Activated CD4-positive, alpha-beta memory T cell treated with anti-CD3 and anti-CD28 coated beads, Interleukin-2, amount 10 ng/mL, durations not matched to agents 7 days and 5 days (primary cell): ENCODE results near the gene FSD1. TPM values are rescaled to one million over a fixed set of nuclear protein-coding genes. Genes with fewer than 3 reads are reported as not detected.
"Not testable (repeated sequence)": the region's sequence is repeated elsewhere in the genome, so short reads cannot be mapped to it uniquely, and the experiment has no call there.

Experiments used
- CTCF ChIA-PET: fragments of 350-600 bp; sonication (Branson Sonifier 250); formaldehyde crosslinking; loops from one replicate; lab custom pipeline; 2021; ENCODE audit warnings: antibody characterized with exemption, inconsistent platforms; lab: Charles Lee
- POLR2A ChIA-PET: fragments of 350-600 bp; sonication (Branson Sonifier 250); formaldehyde crosslinking; loops from one replicate; lab custom pipeline; 2021; ENCODE audit warnings: antibody characterized with exemption; lab: Charles Lee
- DNase-seq: peaks from one replicate; pipeline ENCODE4 v3.0.0-alpha.2; 2020
- H3K27ac Mint-ChIP-seq: one replicate; pipeline ENCODE4 v1.8.0; 2021; ENCODE audit warnings: mild to moderate bottlenecking, mixed read lengths
- H3K27me3 Mint-ChIP-seq: one replicate; pipeline ENCODE4 v1.8.0; 2021; ENCODE audit warnings: mixed read lengths
- H3K36me3 Mint-ChIP-seq: one replicate; pipeline ENCODE4 v1.8.0; 2021; ENCODE audit warnings: low read depth, mixed read lengths
- H3K4me1 Mint-ChIP-seq: one replicate; pipeline ENCODE4 v1.8.0; 2021; ENCODE audit warnings: mixed read lengths
- H3K4me3 Mint-ChIP-seq: one replicate; pipeline ENCODE4 v1.8.0; 2021; ENCODE audit warnings: mild to moderate bottlenecking, mixed read lengths
- H3K9me3 Mint-ChIP-seq: one replicate; pipeline ENCODE4 v1.8.0; 2021; ENCODE audit warnings: mixed read lengths
- total RNA-seq, 2 experiments: library from RNA; stranded (reverse); gene quantifications; one replicate each; pipeline ENCODE4 v1.2.3, GENCODE V29; 2021

Gene FSD1
- total RNA-seq, 2 experiments from 2014 or later: 3.2 to 3.4 TPM

DNA sequence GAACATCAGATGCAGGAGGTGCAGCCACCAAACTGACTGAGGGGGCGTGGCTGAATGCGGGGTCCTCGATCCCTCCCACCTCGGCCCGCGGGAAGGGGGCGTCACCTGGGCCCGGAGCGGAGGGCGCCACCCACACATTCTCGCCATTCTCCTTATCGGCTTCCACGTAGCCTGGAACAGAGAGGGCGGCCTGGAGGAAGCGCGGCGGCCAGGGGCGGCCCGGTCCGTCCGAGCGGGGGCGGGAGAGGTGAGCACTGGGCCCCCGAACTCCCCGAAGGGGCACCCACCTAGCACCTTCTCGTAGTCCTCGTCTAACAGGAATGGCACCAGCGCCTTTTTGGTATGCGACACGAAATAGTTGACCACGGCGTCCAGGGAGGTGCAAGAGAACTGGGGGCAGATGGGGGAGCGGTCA, 22.4 kb downstream of the FSD1 start:
- POLR2A ChIA-PET: no interaction called here
- Mint-ChIP-seq H3K9me3 (no peaks in the 10 kb centered on the region), H3K4me3 (peak overlapping the region; percentile 74), H3K27ac (no peak overlapping the region), H3K27me3 (peaks cover 9% of the 10 kb centered on the region), H3K4me1 (peaks cover 28% of the 10 kb centered on the region), H3K36me3 (no peaks in the 10 kb centered on the region)
- CTCF ChIA-PET: no interaction called here
- no peak for DNase-seq

DNA sequence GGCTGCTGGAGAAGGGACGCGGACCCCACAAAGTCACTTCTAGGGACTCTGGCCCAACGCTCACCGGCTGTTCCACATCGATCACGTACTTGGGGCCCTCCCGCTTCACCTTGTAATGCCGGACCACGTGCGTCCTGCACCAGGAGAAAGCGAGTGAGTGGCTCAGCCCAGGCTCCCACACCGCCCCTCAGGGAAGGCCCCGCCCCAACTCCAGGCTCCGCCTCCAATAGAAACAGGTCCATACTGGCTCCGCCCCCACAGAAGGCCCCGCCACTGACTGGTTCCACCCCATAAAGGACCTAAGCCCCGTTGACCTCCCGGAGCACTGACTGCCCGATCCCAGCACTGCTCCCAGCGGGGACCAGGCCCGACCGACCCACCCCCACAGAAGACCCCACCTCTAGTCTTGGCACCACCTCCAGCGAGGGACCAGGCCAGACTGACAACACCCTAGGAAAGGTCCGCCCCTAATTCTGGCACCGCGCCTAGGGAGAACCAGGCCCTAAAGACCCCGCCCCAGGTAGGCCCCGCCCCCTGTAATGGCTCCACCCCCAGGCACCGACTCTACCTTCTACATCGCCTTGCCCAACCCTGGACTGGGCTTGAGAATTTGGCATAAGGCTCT, 23.0 kb downstream of the FSD1 start:
- Mint-ChIP-seq H3K9me3 (no peaks in the 10 kb centered on the region), H3K27ac (peak overlapping the region; percentile 62), H3K27me3 (peaks cover 9% of the 10 kb centered on the region), H3K4me3 (peak overlapping the region; percentile 74), H3K36me3 (no peaks in the 10 kb centered on the region), H3K4me1 (peaks cover 28% of the 10 kb centered on the region)
- ChIA-PET CTCF (interaction anchor here (0.5 to 1.2 kb wide), 7 partner anchors 15 to 224 kb away, joined by 3 to 7 read pairs (median 4); partner anchors contain the start of genes MPND and SH3GL1), POLR2A (interaction anchor here (1.9 kb wide), 1 partner anchor 15 kb away, joined by 15 read pairs; the partner anchor contains the start of gene MPND)
- peak; percentile 80 for DNase-seq

DNA sequence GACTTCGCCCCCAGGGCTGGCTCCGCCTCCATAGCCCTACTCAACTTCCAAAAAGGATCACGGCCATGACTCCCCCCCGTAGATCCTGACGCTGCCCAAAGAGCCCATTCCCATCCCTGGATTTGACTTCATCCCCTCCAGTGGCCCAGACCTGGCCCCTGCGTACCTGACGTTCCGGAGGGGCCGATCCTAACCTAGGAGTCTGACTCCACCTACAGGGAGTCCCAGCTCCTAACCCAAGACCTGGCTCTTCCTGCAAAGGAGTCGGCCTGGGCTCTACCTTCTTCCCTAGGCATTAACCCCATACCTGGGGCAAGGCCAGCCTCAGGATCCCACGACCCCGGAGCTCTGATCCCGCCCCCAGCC, 23.5 kb downstream of the FSD1 start:
- POLR2A ChIA-PET: interaction anchor here (0.7 to 1.9 kb wide), 3 partner anchors 10 to 24 kb away, joined by 3 to 15 read pairs (median 3); partner anchors contain the start of genes MPND and STAP2
- Mint-ChIP-seq H3K4me3 (peak overlapping the region; percentile 74), H3K36me3 (no peaks in the 10 kb centered on the region), H3K27ac (peak overlapping the region; percentile 62), H3K9me3 (no peaks in the 10 kb centered on the region), H3K4me1 (peaks cover 28% of the 10 kb centered on the region), H3K27me3 (peaks cover 9% of the 10 kb centered on the region)
- no peak for DNase-seq
- CTCF ChIA-PET: interaction anchor here (0.5 to 1.2 kb wide), 9 partner anchors 15 to 224 kb away, joined by 3 to 7 read pairs (median 4); partner anchors contain the start of genes MPND and SH3GL1

DNA sequence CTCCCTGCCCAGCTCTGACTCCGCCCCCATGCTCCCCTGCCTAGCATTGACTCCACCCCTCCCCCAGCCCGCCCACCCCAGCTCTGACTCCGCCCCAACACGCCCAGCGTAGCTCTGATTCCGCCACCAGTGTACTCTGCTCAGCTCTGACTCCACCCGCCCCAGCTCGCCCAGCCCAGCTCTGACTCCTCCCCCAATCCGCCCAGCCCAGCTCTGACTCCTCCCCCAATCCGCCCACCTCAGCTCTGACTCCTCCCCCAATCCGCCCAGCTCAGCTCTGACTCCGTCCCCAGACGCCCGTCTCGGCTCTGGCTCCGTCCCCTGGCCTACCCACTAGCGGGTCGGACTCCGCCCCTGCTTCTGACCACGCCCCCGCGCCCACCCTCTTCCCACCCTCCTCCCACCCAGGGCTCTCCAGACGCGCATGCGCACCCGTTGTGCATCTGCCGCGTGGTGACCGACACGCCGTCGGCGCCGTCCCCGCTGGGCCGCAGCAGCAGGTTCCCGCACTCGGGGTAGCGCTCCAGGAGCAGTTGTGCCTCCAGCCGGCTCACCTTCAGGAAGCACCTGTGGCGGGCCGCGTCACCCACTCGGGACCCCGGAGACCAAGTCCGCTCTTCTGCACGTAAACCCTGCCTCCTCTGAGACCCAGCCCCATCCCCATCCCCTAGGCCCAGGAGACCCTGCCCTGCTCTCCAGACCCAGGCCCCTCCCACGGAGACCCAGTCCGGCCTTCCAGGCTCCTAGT, 24.0 kb downstream of the FSD1 start:
- no peaks in the 10 kb centered on the region for H3K9me3 Mint-ChIP-seq
- H3K4me3 Mint-ChIP-seq: peak overlapping the region; percentile 74
- ChIA-PET POLR2A (interaction anchor here (0.7 to 1.9 kb wide), 3 partner anchors 10 to 24 kb away, joined by 3 to 15 read pairs (median 3); partner anchors contain the start of genes MPND and STAP2), CTCF (interaction anchor here (0.5 to 1.2 kb wide), 8 partner anchors 14 to 143 kb away, joined by 3 to 7 read pairs (median 4); partner anchors contain the start of genes MPND and SH3GL1)
- H3K36me3 Mint-ChIP-seq: no peaks in the 10 kb centered on the region
- peak; percentile 95 for DNase-seq
- H3K27ac Mint-ChIP-seq: peak overlapping the region; percentile 71
- H3K4me1 Mint-ChIP-seq: peaks cover 28% of the 10 kb centered on the region
- peaks cover 9% of the 10 kb centered on the region for H3K27me3 Mint-ChIP-seq

DNA sequence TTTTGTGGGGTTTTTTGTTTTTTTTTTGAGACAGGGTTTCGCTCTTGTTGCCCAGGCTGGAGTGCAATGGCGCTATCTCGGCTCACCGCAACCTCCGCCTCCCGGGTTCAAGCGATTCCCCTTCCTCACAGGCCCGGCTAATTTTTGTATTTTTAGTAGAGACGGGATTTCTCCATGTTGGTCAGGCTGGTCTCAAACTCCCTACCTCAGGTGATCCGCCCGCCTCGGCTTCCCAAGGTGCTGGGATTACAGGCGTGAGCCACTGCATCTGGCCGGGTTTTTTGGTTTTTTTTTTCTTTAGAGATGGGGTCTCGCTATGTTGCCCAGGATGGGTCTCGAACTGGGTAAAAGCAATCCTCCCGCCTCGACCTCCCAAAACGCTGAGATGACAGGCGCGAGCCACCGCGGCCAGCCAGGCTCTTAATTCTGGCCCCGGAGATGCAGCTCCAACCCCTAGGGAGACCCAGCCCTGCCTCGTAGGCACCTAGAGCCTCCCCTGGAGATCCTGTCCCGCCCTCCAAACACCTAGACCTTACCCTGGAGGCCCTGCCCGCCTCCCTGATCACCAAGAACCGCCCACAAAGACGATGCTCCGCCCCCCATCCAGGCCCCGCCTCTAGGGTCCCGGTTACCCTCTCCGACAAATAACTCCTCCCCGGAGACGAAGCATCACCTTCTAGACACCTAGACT, 24.7 kb downstream of the FSD1 start:
- peak overlapping the region; percentile 74 for H3K4me3 Mint-ChIP-seq
- H3K4me1 Mint-ChIP-seq: peaks cover 28% of the 10 kb centered on the region
- CTCF ChIA-PET: interaction anchor here (1.2 kb wide), 1 partner anchor 13 kb away, joined by 7 read pairs; no protein-coding TSS in a partner anchor
- H3K36me3 Mint-ChIP-seq, H3K27me3 Mint-ChIP-seq, H3K9me3 Mint-ChIP-seq: not testable (repeated sequence)
- POLR2A ChIA-PET: interaction anchor here (1.3 to 1.9 kb wide), 2 partner anchors 9 to 14 kb away, joined by 3 to 15 read pairs; partner anchors contain the start of gene MPND
- peak overlapping the region; percentile 71 for H3K27ac Mint-ChIP-seq
- peak; percentile 34 for DNase-seq

DNA sequence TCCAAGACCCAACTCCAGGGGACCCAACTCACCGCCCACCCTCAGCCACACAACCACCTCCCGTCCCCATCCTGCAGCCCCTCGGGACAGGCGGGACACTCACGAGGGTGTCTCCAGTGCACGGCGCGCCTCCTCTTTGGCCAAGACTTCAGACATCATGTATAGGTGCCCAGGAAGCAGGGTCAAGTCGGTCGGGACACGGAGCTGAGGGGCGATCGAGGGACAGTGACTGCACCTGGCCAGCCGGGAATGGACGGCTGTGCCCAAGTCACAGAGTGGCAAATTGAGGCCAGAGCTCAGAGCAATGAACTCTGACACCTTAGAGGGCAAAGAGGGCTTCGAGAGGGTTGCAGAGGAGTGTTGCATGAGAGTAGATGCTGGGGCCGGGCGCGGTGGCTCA, 25.5 kb downstream of the FSD1 start:
- no peaks in the 10 kb centered on the region for H3K9me3 Mint-ChIP-seq
- H3K27ac Mint-ChIP-seq: no peak overlapping the region
- H3K36me3 Mint-ChIP-seq: peaks cover 5% of the 10 kb centered on the region
- CTCF ChIA-PET: no interaction called here
- POLR2A ChIA-PET: interaction anchor here (1.3 kb wide), 1 partner anchor 8 kb away, joined by 3 read pairs; no protein-coding TSS in a partner anchor
- H3K4me1 Mint-ChIP-seq: peaks cover 28% of the 10 kb centered on the region
- no peak for DNase-seq
- H3K4me3 Mint-ChIP-seq: peak overlapping the region; percentile 27
- H3K27me3 Mint-ChIP-seq: peaks cover 9% of the 10 kb centered on the region

DNA sequence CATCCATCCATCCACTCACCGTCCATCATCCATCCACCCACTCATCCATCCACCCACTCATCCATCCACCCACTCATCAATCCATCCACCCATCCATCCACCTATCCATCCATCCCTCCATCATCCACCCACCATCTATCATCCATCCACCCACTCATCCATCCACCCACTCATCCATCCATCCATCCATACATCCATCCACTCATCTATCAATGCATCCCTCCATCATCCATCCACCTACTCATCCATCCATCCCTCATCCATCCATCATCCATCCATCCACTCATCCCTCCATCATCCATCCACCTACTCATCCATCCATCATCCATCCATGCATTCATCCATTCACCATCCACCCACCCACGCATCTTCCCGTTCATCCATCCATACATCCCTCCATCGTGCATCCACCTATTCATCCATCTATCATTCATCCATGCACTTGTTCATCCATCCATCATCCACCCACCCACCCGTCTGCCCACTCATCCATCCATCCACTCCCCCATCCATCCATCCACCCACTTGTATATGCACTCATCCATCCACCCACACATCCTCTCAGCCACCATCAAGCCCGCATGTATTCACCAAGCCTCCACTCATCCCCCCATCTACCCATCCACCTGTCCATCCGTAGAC, 30.7 kb downstream of the FSD1 start:
- Mint-ChIP-seq H3K4me1 (peaks cover 18% of the 10 kb centered on the region), H3K27ac (no peak overlapping the region), H3K27me3 (no peaks in the 10 kb centered on the region), H3K4me3 (no peak overlapping the region), H3K36me3 (peaks cover 8% of the 10 kb centered on the region), H3K9me3 (peaks cover 2% of the 10 kb centered on the region)
- DNase-seq: no peak
- POLR2A ChIA-PET: no interaction called here
- CTCF ChIA-PET: no interaction called here

DNA sequence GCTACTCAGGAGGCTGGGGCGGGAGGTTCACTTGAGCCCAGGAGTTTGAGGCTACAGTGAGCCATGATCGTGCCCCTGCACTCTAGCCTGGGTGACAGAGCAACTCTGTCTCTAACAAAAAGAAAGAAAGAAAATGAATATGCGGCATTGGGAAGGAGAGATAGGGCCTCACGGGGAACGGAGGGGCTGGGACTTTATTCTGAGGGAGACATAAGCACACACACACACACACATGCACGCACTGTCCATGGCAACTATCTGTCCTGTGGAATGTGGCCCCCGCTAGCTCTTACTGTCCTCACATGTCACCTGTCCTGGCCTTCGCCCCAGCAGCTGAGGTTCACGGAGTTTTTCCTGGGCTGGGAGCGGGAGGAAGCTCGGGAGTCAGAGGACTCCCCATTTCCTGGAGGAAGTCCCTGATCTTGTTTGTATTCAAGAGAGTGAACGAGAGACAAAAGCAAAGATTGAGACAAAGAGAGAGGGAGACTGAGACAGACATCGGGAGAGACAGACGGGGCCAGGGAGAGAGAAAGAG, 33.6 kb downstream of the FSD1 start:
- DNase-seq: no peak
- Mint-ChIP-seq H3K4me3 (peak overlapping the region; percentile 79), H3K27ac (peak overlapping the region; percentile 72), H3K4me1 (peaks cover 26% of the 10 kb centered on the region), H3K36me3 (peaks cover 8% of the 10 kb centered on the region), H3K9me3 (peaks cover 2% of the 10 kb centered on the region), H3K27me3 (no peaks in the 10 kb centered on the region)
- ChIA-PET CTCF (interaction anchor here (0.6 to 1.4 kb wide), 4 partner anchors 14 to 1387 kb away, joined by 3 to 9 read pairs (median 5); partner anchors contain the start of gene SH3GL1), POLR2A (interaction anchor here (0.6 to 2.0 kb wide), 8 partner anchors 8 to 64 kb away, joined by 3 to 4 read pairs (median 3); partner anchors contain the start of genes CHAF1A and FSD1)

DNA sequence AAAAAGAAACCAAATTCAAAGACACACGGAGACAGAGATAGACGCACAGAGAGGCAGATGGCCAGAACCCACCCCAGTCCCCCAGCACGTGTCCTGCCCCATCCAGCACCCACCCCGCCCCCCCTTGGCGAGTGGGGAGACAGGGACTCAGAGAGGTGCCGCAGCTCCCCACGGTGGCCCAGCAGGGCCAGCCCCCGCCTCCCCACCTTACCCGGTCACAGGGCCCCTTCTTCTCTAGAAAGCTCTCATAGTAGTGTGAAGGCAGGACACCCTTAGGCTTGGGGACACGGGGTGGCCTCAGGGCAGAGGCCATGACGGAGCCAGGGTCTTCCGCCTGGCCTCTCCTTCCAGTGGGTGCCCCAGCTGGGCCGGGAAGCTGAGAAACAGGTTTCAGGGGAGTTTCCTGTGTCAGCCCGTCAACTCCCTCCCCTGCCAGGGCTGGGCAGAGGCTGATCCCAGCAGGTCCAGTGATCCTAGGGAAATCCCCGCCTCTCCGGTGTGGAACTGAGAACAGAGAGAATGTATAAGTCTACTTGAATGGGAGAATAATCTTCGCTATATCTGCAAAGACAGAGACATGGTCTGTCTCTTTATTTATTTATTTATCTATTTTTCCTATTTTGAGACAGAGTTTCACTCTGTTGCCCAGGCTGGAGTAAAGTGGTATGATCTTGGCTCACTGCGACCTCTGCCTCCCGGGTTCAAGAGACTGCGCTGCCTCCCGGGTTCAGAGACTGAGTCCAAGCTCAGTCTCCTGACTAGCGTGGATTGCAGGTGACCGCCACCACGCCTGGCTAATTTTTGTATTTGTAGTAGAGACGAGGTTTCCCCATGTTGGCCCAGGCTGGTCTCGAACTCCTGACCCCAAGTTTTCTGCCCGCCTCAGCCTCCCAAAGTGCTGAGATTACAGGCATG, 34.3 kb downstream of the FSD1 start, which contains the start of gene STAP2:
STAP2 (minus strand) TSS at position 387 of the 915 bp plus-strand sequence; CDS start at position 313, 74 bp downstream.
- peak; percentile 37 for DNase-seq
- H3K36me3 Mint-ChIP-seq: peaks cover 8% of the 10 kb centered on the region
- H3K27me3 Mint-ChIP-seq: no peaks in the 10 kb centered on the region
- H3K4me1 Mint-ChIP-seq: peaks cover 29% of the 10 kb centered on the region
- CTCF ChIA-PET: interaction anchor here (0.9 to 1.4 kb wide), 4 partner anchors 14 to 72 kb away, joined by 3 to 9 read pairs (median 5); partner anchors contain the start of gene SH3GL1
- H3K27ac Mint-ChIP-seq: peak within 1 kb of the TSS; percentile 72
- POLR2A ChIA-PET: interaction anchor here (0.7 to 2.0 kb wide), 9 partner anchors 9 to 229 kb away, joined by 3 to 4 read pairs (median 3); partner anchors contain the start of genes CHAF1A and YJU2
- H3K9me3 Mint-ChIP-seq: peaks cover 2% of the 10 kb centered on the region
- H3K4me3 Mint-ChIP-seq: peak within 1 kb of the TSS; percentile 79

DNA sequence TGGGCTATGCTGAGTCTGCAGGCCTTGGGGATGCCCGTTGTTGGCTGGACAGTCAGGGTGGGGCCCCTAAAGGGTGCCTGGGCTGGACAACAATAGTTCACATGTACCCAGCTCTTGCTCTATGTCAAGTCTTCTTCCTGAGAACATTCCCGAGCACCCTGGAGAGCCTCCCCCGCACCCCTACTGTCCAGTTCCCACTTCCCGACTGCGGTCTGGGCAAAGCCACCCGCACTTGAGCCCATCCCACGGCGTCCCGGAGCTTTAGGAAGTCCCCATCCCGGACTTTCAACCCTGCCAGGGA, 37.9 kb downstream of the FSD1 start:
- CTCF ChIA-PET: interaction anchor here (0.6 to 3.5 kb wide), 20 partner anchors 9 to 354 kb away, joined by 3 to 63 read pairs (median 5); partner anchors contain the start of genes CHAF1A, FSD1 and SH3GL1
- Mint-ChIP-seq H3K27ac (peak overlapping the region; percentile 90), H3K4me3 (peak overlapping the region; percentile 90), H3K36me3 (peaks cover 8% of the 10 kb centered on the region), H3K9me3 (no peaks in the 10 kb centered on the region), H3K4me1 (peaks cover 37% of the 10 kb centered on the region), H3K27me3 (no peaks in the 10 kb centered on the region)
- DNase-seq: no peak
- POLR2A ChIA-PET: interaction anchor here (0.9 to 3.1 kb wide), 14 partner anchors 9 to 129 kb away, joined by 3 to 22 read pairs (median 12); partner anchors contain the start of genes CHAF1A, SH3GL1 and YJU2
